ENCODE data around the gene HJURP.

HJURP gene

DNA sequence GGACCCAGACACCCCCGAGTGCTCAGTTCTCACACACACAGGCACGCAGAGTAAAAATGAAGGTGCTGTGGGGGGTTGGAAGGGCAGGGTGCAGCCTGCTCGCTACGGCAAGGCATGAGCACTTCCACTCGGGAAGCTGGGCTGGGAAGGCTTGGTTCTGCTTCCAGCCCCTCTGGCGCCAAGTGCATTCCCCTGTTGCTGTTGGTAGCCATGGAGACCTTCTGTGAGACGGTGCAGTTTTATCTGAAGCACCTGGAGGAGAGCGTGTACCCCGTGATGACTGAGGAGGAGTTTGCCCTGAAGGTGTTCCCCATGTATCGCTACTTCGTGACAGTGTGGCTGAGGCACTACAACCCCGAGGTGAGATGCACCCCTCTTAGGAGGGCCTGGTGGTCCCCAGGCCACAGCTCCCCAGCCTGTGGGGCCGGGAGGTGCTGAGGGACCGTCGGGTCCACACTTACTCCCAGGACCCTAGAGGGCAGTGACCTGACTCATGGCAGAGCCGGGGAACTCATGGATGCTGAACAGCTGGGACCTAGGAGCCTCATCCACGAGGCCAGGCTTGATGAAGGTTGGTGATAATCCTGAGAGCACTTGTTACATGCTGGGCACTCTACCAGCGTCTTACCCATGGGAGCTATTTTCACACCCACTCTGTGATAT lies 60.7 kb downstream of the HJURP start:
- Histone ChIP-seq H3K79me2 (ENCODE audit: control insufficient read depth, insufficient read depth, low read length, poor library complexity) (no peaks in the 10 kb centered on the region), H2BK120ac (ENCODE audit: insufficient read depth, low read length, poor library complexity) (no peak overlapping the region), H3K79me1 (ENCODE audit: low read length) (no peaks in the 10 kb centered on the region), H2AK5ac (ENCODE audit: low read length) (no peak overlapping the region), H3K4ac (ENCODE audit: low read depth, low read length) (no peak overlapping the region), H3K18ac (ENCODE audit: low read length) (no peak overlapping the region), H3K36me3 (ENCODE audit: control insufficient read depth in 1 of 2, insufficient read depth in 2 of 2, low read length in 2 of 2) (no peaks in the 10 kb centered on the region), H4K8ac (ENCODE audit: low read depth, low read length) (no peak overlapping the region), H2BK5ac (ENCODE audit: low read depth, low read length, poor library complexity) (no peak overlapping the region), H3K23ac (ENCODE audit: low read length) (no peak overlapping the region), H3K14ac (ENCODE audit: low read length) (no peak overlapping the region), H3K9me3 (ENCODE audit: insufficient read depth, low read depth, low read length) (peaks cover 19% of the 10 kb centered on the region), H4K91ac (ENCODE audit: low read depth, low read length) (no peak overlapping the region), H3K27me3 (ENCODE audit: insufficient read depth, low read length) (no peaks in the 10 kb centered on the region), H2AFZ (ENCODE audit: insufficient read depth, low read length, poor library complexity) (no peak overlapping the region), H3K27ac (ENCODE audit: low read depth, low read length) (no peak overlapping the region), H3K9ac (ENCODE audit: low read length) (no peak overlapping the region), H2BK12ac (ENCODE audit: low read length) (no peak overlapping the region), H3K4me1 (ENCODE audit: control insufficient read depth in 1 of 2, insufficient read depth in 2 of 2, low read length in 2 of 2) (no peaks in the 10 kb centered on the region), H3K4me3 (ENCODE audit: low read depth, low read length) (no peak overlapping the region), H3K4me2 (ENCODE audit: low read length) (no peak overlapping the region), H4K12ac (ENCODE audit: low read depth, low read length) (no peak overlapping the region)
- DNase-seq: no peak
- WGBS (ENCODE audit: extremely low coverage, insufficient coverage, insufficient read length): no CpG with 5 or more reads among the region's 18 CpGs

DNA sequence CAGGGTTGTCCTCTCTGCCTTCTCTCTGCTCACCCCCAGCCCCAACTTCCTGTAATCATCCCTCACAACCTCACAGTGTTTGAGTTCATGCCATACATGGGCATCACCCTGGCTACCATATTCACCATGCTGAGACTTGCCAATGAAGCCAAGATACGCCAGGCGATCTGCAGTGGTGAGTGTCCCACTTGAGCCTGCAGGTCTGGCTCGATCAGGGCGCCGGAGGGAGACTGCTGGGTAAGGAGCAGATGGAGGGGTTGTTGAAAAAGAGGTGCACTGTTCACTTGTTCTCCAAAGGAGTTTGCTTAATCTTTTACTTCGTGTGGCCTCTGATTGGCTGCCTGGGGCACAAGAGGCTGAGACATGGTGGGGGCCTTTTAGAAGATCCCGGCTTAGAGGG lies 61.6 kb downstream of the HJURP start:
- no peaks in the 10 kb centered on the region for H3K79me2 ChIP-seq (ENCODE audit: control insufficient read depth, insufficient read depth, low read length, poor library complexity)
- H3K9me3 ChIP-seq (ENCODE audit: insufficient read depth, low read depth, low read length): peaks cover 13% of the 10 kb centered on the region
- DNase-seq: no peak
- H3K36me3 ChIP-seq (ENCODE audit: control insufficient read depth in 1 of 2, insufficient read depth in 2 of 2, low read length in 2 of 2): no peaks in the 10 kb centered on the region
- no peak overlapping the region for H3K14ac ChIP-seq (ENCODE audit: low read length)
- H3K4me2 ChIP-seq (ENCODE audit: low read length): no peak overlapping the region
- no peak overlapping the region for H4K12ac ChIP-seq (ENCODE audit: low read depth, low read length)
- H3K4me1 ChIP-seq (ENCODE audit: control insufficient read depth in 1 of 2, insufficient read depth in 2 of 2, low read length in 2 of 2): no peaks in the 10 kb centered on the region
- H3K4me3 ChIP-seq (ENCODE audit: low read depth, low read length): no peak overlapping the region
- no peaks in the 10 kb centered on the region for H3K27me3 ChIP-seq (ENCODE audit: insufficient read depth, low read length)
- no peak overlapping the region for H3K4ac ChIP-seq (ENCODE audit: low read depth, low read length)
- no peak overlapping the region for H4K8ac ChIP-seq (ENCODE audit: low read depth, low read length)
- H3K9ac ChIP-seq (ENCODE audit: low read length): no peak overlapping the region
- H2BK120ac ChIP-seq (ENCODE audit: insufficient read depth, low read length, poor library complexity): no peak overlapping the region
- H3K23ac ChIP-seq (ENCODE audit: low read length): no peak overlapping the region
- H2BK5ac ChIP-seq (ENCODE audit: low read depth, low read length, poor library complexity): no peak overlapping the region
- no CpG with 5 or more reads among the region's 7 CpGs for WGBS (ENCODE audit: extremely low coverage, insufficient coverage, insufficient read length)
- H3K18ac ChIP-seq (ENCODE audit: low read length): no peak overlapping the region
- H3K27ac ChIP-seq (ENCODE audit: low read depth, low read length): no peak overlapping the region
- H2AFZ ChIP-seq (ENCODE audit: insufficient read depth, low read length, poor library complexity): no peak overlapping the region
- no peak overlapping the region for H4K91ac ChIP-seq (ENCODE audit: low read depth, low read length)
- H2AK5ac ChIP-seq (ENCODE audit: low read length): no peak overlapping the region
- no peak overlapping the region for H2BK12ac ChIP-seq (ENCODE audit: low read length)
- H3K79me1 ChIP-seq (ENCODE audit: low read length): no peaks in the 10 kb centered on the region

DNA sequence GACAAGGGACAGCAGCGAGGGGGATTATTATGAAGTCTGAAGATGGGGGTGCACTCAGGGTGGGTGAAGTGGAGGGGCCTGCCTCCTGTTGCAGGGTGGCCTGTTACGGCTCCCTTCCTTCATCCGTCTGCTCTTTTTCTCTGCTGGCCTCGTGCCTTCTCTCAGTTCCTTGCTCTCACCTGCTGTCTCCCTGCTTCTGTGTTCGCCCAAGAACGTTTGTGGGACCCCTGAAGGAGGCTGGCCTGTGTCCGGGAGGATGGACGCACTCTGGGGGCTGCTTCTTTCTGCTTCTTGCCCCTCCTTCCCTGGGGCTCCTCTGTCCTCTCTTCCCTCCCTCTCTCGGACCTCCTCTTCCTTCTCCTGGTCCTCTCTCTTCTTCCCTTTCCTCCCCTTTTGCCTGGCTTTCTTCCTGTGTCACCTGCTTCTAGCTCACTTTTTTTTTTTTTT lies 62.4 kb downstream of the HJURP start:
- no peaks in the 10 kb centered on the region for H3K27me3 ChIP-seq (ENCODE audit: insufficient read depth, low read length)
- H3K23ac ChIP-seq (ENCODE audit: low read length): no peak overlapping the region
- no peaks in the 10 kb centered on the region for H3K4me1 ChIP-seq (ENCODE audit: control insufficient read depth in 1 of 2, insufficient read depth in 2 of 2, low read length in 2 of 2)
- H3K79me2 ChIP-seq (ENCODE audit: control insufficient read depth, insufficient read depth, low read length, poor library complexity): no peaks in the 10 kb centered on the region
- H2BK120ac ChIP-seq (ENCODE audit: insufficient read depth, low read length, poor library complexity): no peak overlapping the region
- DNase-seq: no peak
- H3K36me3 ChIP-seq (ENCODE audit: control insufficient read depth in 1 of 2, insufficient read depth in 2 of 2, low read length in 2 of 2): no peaks in the 10 kb centered on the region
- no peak overlapping the region for H2BK12ac ChIP-seq (ENCODE audit: low read length)
- H4K8ac ChIP-seq (ENCODE audit: low read depth, low read length): no peak overlapping the region
- WGBS (ENCODE audit: extremely low coverage, insufficient coverage, insufficient read length): no CpG with 5 or more reads among the region's 9 CpGs
- H2AK5ac ChIP-seq (ENCODE audit: low read length): no peak overlapping the region
- no peak overlapping the region for H3K14ac ChIP-seq (ENCODE audit: low read length)
- no peak overlapping the region for H3K27ac ChIP-seq (ENCODE audit: low read depth, low read length)
- H4K91ac ChIP-seq (ENCODE audit: low read depth, low read length): no peak overlapping the region
- H2AFZ ChIP-seq (ENCODE audit: insufficient read depth, low read length, poor library complexity): no peak overlapping the region
- H4K12ac ChIP-seq (ENCODE audit: low read depth, low read length): no peak overlapping the region
- no peak overlapping the region for H3K4ac ChIP-seq (ENCODE audit: low read depth, low read length)
- H3K18ac ChIP-seq (ENCODE audit: low read length): no peak overlapping the region
- H2BK5ac ChIP-seq (ENCODE audit: low read depth, low read length, poor library complexity): no peak overlapping the region
- H3K9me3 ChIP-seq (ENCODE audit: insufficient read depth, low read depth, low read length): peaks cover 13% of the 10 kb centered on the region
- H3K4me3 ChIP-seq (ENCODE audit: low read depth, low read length): no peak overlapping the region
- no peak overlapping the region for H3K4me2 ChIP-seq (ENCODE audit: low read length)
- no peaks in the 10 kb centered on the region for H3K79me1 ChIP-seq (ENCODE audit: low read length)
- no peak overlapping the region for H3K9ac ChIP-seq (ENCODE audit: low read length)

DNA sequence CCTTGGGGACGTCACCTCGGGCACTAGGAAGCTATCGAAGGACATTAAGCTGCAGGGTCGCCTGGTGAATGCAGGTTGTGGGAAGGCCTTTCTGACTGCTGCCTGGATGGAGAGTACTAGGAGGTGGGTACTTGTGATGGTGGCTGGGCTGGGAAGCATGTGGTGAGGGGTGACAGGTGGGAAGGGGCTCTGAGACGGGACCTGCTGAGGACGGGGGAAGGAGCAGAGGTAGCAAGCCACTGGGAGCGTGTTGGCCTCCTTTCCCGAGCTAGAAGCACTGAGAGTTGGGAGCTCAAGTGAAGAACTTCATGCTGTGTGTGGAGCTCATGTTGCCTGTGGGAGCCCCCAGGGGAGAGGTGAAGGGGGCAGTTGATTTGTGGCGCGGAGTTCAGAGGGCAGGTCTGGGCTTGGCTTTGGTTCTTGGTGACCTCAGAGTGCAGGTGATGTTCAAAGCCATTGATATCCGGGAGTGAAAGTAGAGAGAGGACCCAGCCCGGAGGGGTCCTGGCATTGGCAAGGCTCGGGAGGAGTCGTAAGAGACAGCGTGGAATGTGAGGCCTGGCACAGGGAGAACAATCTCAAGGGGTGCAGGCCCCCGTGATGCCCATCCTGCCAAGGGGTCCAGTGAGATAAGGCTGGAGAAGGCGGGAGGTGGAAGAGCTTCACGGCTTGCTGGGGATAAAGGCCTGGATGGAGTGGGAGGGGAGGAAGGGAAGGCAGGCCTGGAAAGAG lies 63.0 kb downstream of the HJURP start:
- WGBS (ENCODE audit: extremely low coverage, insufficient coverage, insufficient read length): no CpG with 5 or more reads among the region's 18 CpGs
- Histone ChIP-seq H3K23ac (ENCODE audit: low read length) (no peak overlapping the region), H3K4me3 (ENCODE audit: low read depth, low read length) (no peak overlapping the region), H3K79me2 (ENCODE audit: control insufficient read depth, insufficient read depth, low read length, poor library complexity) (no peaks in the 10 kb centered on the region), H3K79me1 (ENCODE audit: low read length) (no peaks in the 10 kb centered on the region), H3K18ac (ENCODE audit: low read length) (no peak overlapping the region), H2AFZ (ENCODE audit: insufficient read depth, low read length, poor library complexity) (no peak overlapping the region), H3K27ac (ENCODE audit: low read depth, low read length) (no peak overlapping the region), H3K9me3 (ENCODE audit: insufficient read depth, low read depth, low read length) (peaks cover 13% of the 10 kb centered on the region), H4K8ac (ENCODE audit: low read depth, low read length) (no peak overlapping the region), H3K4me2 (ENCODE audit: low read length) (no peak overlapping the region), H2AK5ac (ENCODE audit: low read length) (no peak overlapping the region), H3K9ac (ENCODE audit: low read length) (no peak overlapping the region), H2BK5ac (ENCODE audit: low read depth, low read length, poor library complexity) (no peak overlapping the region), H2BK120ac (ENCODE audit: insufficient read depth, low read length, poor library complexity) (no peak overlapping the region), H3K4me1 (ENCODE audit: control insufficient read depth in 1 of 2, insufficient read depth in 2 of 2, low read length in 2 of 2) (no peaks in the 10 kb centered on the region), H3K4ac (ENCODE audit: low read depth, low read length) (no peak overlapping the region), H2BK12ac (ENCODE audit: low read length) (no peak overlapping the region), H4K12ac (ENCODE audit: low read depth, low read length) (no peak overlapping the region), H4K91ac (ENCODE audit: low read depth, low read length) (no peak overlapping the region), H3K27me3 (ENCODE audit: insufficient read depth, low read length) (no peaks in the 10 kb centered on the region), H3K36me3 (ENCODE audit: control insufficient read depth in 1 of 2, insufficient read depth in 2 of 2, low read length in 2 of 2) (no peaks in the 10 kb centered on the region), H3K14ac (ENCODE audit: low read length) (no peak overlapping the region)
- DNase-seq: no peak
